HuH-7 (cell line): ENCODE measurements around the gene GCLC.
"Not testable (repeated sequence)": the region's sequence is repeated elsewhere in the genome, so short reads cannot be mapped to it uniquely, and the experiment has no call there.

Source experiments
- DNase-seq: peaks from one replicate; pipeline ENCODE4 v3.0.0; 2011; ENCODE audit warnings: low spot score

Gene GCLC

GRCh38 chr6:53492860-53493634 lies 51.9 kb downstream of the GCLC start:
- peak; percentile 15 for DNase-seq

GRCh38 chr6:53487080-53487479 lies 57.8 kb downstream of the GCLC start:
- DNase-seq = no peak

GRCh38 chr6:53486679-53487078 lies 58.2 kb downstream of the GCLC start:
- DNase-seq = no peak

GRCh38 chr6:53484476-53485280 lies 60.2 kb downstream of the GCLC start:
- no peak for DNase-seq

- DNase-seq = no peak
Measured at GRCh38 chr6:53483423-53484353, 61.2 kb downstream of the GCLC start.

GRCh38 chr6:53481323-53481722 lies 63.6 kb downstream of the GCLC start:
- DNase-seq = no peak

- DNase-seq = not testable (repeated sequence)
Measured at GRCh38 chr6:53480774-53481173, 64.1 kb downstream of the GCLC start.

- no peak for DNase-seq
Measured at GRCh38 chr6:53479871-53480270, 65.0 kb downstream of the GCLC start.

GRCh38 chr6:53476964-53477363 lies 67.9 kb downstream of the GCLC start:
- DNase-seq = no peak

GRCh38 chr6:53474010-53474409 lies 70.9 kb downstream of the GCLC start:
- no peak for DNase-seq

- DNase-seq = no peak
Measured at GRCh38 chr6:53469163-53469562, 75.7 kb downstream of the GCLC start.

GRCh38 chr6:53466257-53466656 lies 78.6 kb downstream of the GCLC start:
- DNase-seq = no peak

GRCh38 chr6:53465732-53466131 lies 79.2 kb downstream of the GCLC start:
- DNase-seq = peak; percentile 34

GRCh38 chr6:53464927-53465460 lies 79.9 kb downstream of the GCLC start:
- no peak for DNase-seq

GRCh38 chr6:53464483-53464882 lies 80.4 kb downstream of the GCLC start:
- DNase-seq = no peak

GRCh38 chr6:53461696-53462095 lies 83.2 kb downstream of the GCLC start:
- DNase-seq = no peak

GRCh38 chr6:53461041-53461656 lies 83.8 kb downstream of the GCLC start:
- no peak for DNase-seq

- DNase-seq = no peak
Measured at GRCh38 chr6:53458105-53458866, 86.6 kb downstream of the GCLC start.

GRCh38 chr6:53456809-53457208 lies 88.1 kb downstream of the GCLC start:
- no peak for DNase-seq

GRCh38 chr6:53455678-53456077 lies 89.2 kb downstream of the GCLC start:
- DNase-seq = no peak

- DNase-seq = no peak
Measured at GRCh38 chr6:53451165-53451564, 93.7 kb downstream of the GCLC start.
